Activated naive CD4-positive, alpha-beta T cell treated with anti-CD3 and anti-CD28 coated beads, Interleukin-2, amount 50 U/mL, for 72 hours (primary cell): ENCODE measurements around the gene TTC39A. TPM values are rescaled to one million over a fixed set of nuclear protein-coding genes. Genes with fewer than 3 reads are reported as not detected.

Experiments used
- ATAC-seq, 2 donors: fragments of 150-1000 bp; cut with Tn5 transposase; 2 replicates each; pipeline ENCODE4 v1.10.0; 2021; ENCODE audit warnings: mild to moderate bottlenecking in 2 of 2, moderate library complexity in 2 of 2
- DNase-seq, 2 donors: peaks; one replicate each; pipeline ENCODE4 v3.0.0; 2021 to 2022; ENCODE audit warnings: low spot score in 2 of 2
- H3K27ac Mint-ChIP-seq, 2 donors: one replicate each; pipeline ENCODE4 v1.8.0; 2022; ENCODE audit warnings: mild to moderate bottlenecking in 2 of 2, mixed read lengths in 2 of 2
- H3K36me3 Mint-ChIP-seq, 2 donors: one replicate each; pipeline ENCODE4 v1.8.0; 2022; ENCODE audit warnings: mixed read lengths in 2 of 2
- H3K9me3 Mint-ChIP-seq, 2 donors: one replicate each; pipeline ENCODE4 v1.8.0; 2022; ENCODE audit warnings: mixed read lengths in 2 of 2
- total RNA-seq, 2 donors: library from RNA; stranded (reverse); gene quantifications; one replicate each; pipeline ENCODE4 v1.2.3, GENCODE V29; 2022

Gene TTC39A
- total RNA-seq, 2 donors from 2014 or later: 0.61 to 1.1 TPM

- no peak for ATAC-seq
- Mint-ChIP-seq H3K9me3 (no peaks in the 10 kb centered on the region), H3K27ac (no peak overlapping the region), H3K36me3 (no peaks in the 10 kb centered on the region)
- no peak for DNase-seq
These were observed 5.9 kb downstream of the TTC39A start for GRCh38 chr1:51324251-51325010.

GRCh38 chr1:51323778-51324177 is 6.6 kb downstream of the TTC39A start:
- no peak overlapping the region for H3K27ac Mint-ChIP-seq
- no peak for DNase-seq
- no peaks in the 10 kb centered on the region for H3K9me3 Mint-ChIP-seq

GRCh38 chr1:51322417-51323101 is 7.8 kb downstream of the TTC39A start:
- no peaks in the 10 kb centered on the region for H3K36me3 Mint-ChIP-seq
- ATAC-seq (no peak), DNase-seq (no peak)
- no peaks in the 10 kb centered on the region for H3K9me3 Mint-ChIP-seq
- H3K27ac Mint-ChIP-seq: no peak overlapping the region

More at GRCh38 chr1:51323778-51324177, 6.6 kb downstream of the TTC39A start:
- no peaks in the 10 kb centered on the region for H3K36me3 Mint-ChIP-seq
- ATAC-seq: no peak

GRCh38 chr1:51321924-51322280 is 8.5 kb downstream of the TTC39A start:
- Mint-ChIP-seq H3K9me3 (no peaks in the 10 kb centered on the region), H3K27ac (no peak overlapping the region), H3K36me3 (no peaks in the 10 kb centered on the region)
- no peak for DNase-seq
- ATAC-seq: no peak

- Mint-ChIP-seq H3K36me3 (no peaks in the 10 kb centered on the region), H3K9me3 (no peaks in the 10 kb centered on the region), H3K27ac (no peak overlapping the region)
- no peak for ATAC-seq
- no peak for DNase-seq
These were observed 9.1 kb downstream of the TTC39A start for GRCh38 chr1:51320967-51321923.

- DNase-seq (no peak), ATAC-seq (no peak)
- no peaks in the 10 kb centered on the region for H3K9me3 Mint-ChIP-seq
- H3K36me3 Mint-ChIP-seq: no peaks in the 10 kb centered on the region
- no peak overlapping the region for H3K27ac Mint-ChIP-seq
These were observed 12.6 kb downstream of the TTC39A start for GRCh38 chr1:51317798-51318197.

- H3K36me3 Mint-ChIP-seq: no peaks in the 10 kb centered on the region
- H3K27ac Mint-ChIP-seq: no peak overlapping the region
- ATAC-seq: no peak
- no peak for DNase-seq
- no peaks in the 10 kb centered on the region for H3K9me3 Mint-ChIP-seq
These were observed 13.6 kb downstream of the TTC39A start for GRCh38 chr1:51316846-51317120.

- Mint-ChIP-seq H3K9me3 (no peaks in the 10 kb centered on the region), H3K27ac (peak overlapping the region; percentile 9 to 79), H3K36me3 (no peaks in the 10 kb centered on the region)
- DNase-seq: no peak
- ATAC-seq: peak; percentile 29 to 52
These were observed 14.1 kb downstream of the TTC39A start for GRCh38 chr1:51316113-51316845.

GRCh38 chr1:51314974-51315373 is 15.4 kb downstream of the TTC39A start:
- no peak for DNase-seq
- ATAC-seq: no peak
- H3K9me3 Mint-ChIP-seq: no peaks in the 10 kb centered on the region
- H3K36me3 Mint-ChIP-seq: no peaks in the 10 kb centered on the region
- H3K27ac Mint-ChIP-seq: peak overlapping the region; percentile 9 to 66

- no peaks in the 10 kb centered on the region for H3K9me3 Mint-ChIP-seq
- H3K27ac Mint-ChIP-seq: peak overlapping the region; percentile 45 to 73
- no peaks in the 10 kb centered on the region for H3K36me3 Mint-ChIP-seq
- DNase-seq: peak in 1 of 2 donors; percentile 24
- ATAC-seq: peak; percentile 77 to 80
These were observed 16.2 kb downstream of the TTC39A start for GRCh38 chr1:51313961-51314777.

GRCh38 chr1:51313268-51313852 is 17.0 kb downstream of the TTC39A start:
- Mint-ChIP-seq H3K27ac (peak overlapping the region; percentile 45 to 73), H3K9me3 (no peaks in the 10 kb centered on the region), H3K36me3 (no peaks in the 10 kb centered on the region)
- no peak for ATAC-seq
- DNase-seq: no peak

- DNase-seq (no peak), ATAC-seq (no peak)
- Mint-ChIP-seq H3K27ac (no peak overlapping the region), H3K36me3 (no peaks in the 10 kb centered on the region), H3K9me3 (no peaks in the 10 kb centered on the region)
These were observed 17.6 kb downstream of the TTC39A start for GRCh38 chr1:51312718-51313117.

- ATAC-seq: no peak
- Mint-ChIP-seq H3K36me3 (no peaks in the 10 kb centered on the region), H3K9me3 (no peaks in the 10 kb centered on the region), H3K27ac (peak overlapping the region in 1 of 2 donors; percentile 37)
- DNase-seq: no peak
These were observed 18.5 kb downstream of the TTC39A start for GRCh38 chr1:51311826-51312225.

- DNase-seq (no peak), ATAC-seq (no peak)
- no peaks in the 10 kb centered on the region for H3K9me3 Mint-ChIP-seq
- no peak overlapping the region for H3K27ac Mint-ChIP-seq
- H3K36me3 Mint-ChIP-seq: no peaks in the 10 kb centered on the region
These were observed 19.3 kb downstream of the TTC39A start for GRCh38 chr1:51310871-51311613.

GRCh38 chr1:51309291-51309690 is 21.1 kb downstream of the TTC39A start:
- Mint-ChIP-seq H3K36me3 (no peaks in the 10 kb centered on the region), H3K27ac (no peak overlapping the region), H3K9me3 (no peaks in the 10 kb centered on the region)
- DNase-seq (no peak), ATAC-seq (no peak)
